Ureter (tissue), 1 donor: Measurements from ENCODE around the gene ANKMY1. TPM values are rescaled to one million over a fixed set of nuclear protein-coding genes. Genes with fewer than 3 reads are reported as not detected.

ENCODE experiments used
- DNase-seq: peaks from one replicate; pipeline ENCODE4 v3.0.0-alpha.2; 2020; ENCODE audit warnings: low spot score
- total RNA-seq: library from RNA; stranded (reverse); gene quantifications from one replicate; pipeline ENCODE4 v1.2.4, GENCODE V29; 2023
- donor health status: DM: yes; HTN: yes; CAD: no.

Gene ANKMY1
- total RNA-seq, 1 donor from 2014 or later = 52.8 TPM

GRCh38 chr2:240461471-240462072 is 96.2 kb downstream of the ANKMY1 start:
- peak; percentile 37 for DNase-seq

DNA sequence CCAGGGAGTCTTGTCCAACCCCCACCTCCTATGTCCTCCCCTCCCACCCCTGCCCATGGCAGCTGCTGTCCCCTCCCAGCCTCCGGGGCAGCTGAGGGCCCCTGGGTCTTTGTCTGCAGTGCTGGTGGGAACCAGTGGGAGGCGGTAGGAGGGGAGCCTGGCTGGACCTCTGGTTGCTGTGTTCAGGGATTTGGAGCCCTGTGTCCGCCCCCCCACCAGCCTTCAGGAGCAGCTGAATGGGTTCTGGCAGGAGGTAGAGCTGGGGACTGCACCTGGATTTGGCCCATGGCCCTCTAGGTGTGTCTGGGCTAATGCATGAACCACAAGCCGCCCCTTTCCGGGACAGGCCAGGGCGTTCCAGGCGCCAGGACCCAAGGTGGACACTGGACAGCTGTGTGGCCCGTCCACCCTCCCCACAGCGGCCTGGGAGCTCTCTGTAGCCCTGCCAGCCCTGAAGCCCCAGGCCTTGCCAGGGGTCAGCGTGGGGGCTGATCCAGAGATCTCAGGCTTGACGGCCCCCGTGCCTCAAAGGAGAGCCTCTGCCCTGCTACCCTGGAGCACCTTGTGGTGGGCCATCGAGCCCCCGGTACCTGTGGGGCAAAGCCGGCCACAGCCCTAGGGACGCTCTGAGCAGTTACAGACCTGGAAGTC is 96.9 kb downstream of the ANKMY1 start:
- DNase-seq = peak; percentile 42

DNA sequence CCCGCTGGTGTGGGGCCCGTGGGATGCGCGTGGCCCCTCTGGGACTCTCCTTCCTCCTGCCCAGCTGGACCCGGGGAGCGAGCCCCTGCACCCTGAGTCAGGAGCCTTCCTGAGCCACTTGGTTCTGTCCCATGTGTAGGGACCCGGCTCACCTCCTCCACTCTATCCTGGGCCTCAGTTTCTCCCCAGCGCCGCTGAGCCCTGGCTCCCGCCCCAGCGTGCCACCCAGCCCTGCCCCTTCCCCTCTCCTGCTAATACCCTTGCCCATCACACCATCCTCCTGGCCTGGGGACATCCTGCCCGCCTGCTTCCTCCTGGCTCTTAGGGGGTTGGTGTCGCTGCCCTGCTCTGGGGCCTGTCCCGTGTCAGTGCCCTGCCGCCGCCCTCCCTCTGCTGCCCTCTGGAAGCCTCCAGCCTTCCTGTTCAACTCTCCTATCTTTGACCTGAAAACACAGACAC is 97.5 kb downstream of the ANKMY1 start:
- DNase-seq = peak; percentile 38

DNA sequence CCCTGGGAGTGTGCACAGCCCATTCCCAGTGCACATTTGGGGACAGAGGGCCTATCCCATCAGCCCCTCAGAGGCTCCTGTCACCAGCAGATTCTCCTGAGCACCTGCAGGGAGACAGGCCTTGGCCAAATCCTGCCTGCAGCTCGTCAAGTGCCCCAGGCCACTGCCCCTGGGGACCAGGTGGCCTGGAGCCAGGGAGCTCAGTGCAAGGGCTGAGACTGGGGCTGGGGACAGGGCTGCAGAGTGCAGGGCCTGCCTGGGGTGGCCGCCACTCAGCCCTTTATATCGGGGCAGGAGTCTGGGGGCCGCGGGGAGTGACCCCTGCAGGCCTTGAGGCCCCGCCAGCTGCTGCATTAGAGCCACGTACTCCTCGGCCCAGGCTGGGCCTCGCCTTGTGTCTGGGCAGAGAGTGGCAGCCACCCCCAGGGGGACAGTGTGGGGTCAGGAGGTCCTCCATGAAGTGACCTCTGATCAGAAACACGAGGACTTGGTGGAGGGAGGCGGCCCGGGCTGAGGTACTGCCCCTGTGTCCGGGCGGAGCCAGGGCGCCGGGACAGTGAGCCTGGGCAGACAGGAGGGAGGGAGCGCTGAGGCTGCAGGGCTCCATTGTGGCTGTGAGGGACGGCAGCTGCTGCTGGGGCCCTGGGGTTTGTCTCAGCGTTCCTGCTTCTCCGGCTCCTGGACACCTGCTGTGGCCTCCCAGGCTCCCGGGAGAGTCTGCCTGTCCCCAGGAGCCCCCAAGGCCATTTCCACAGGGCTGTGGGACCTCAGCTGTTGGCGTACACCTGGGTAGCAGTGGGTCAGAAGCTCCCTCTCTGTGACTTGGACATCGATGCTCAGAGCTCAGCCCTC is 98.2 kb downstream of the ANKMY1 start:
- no peak for DNase-seq

GRCh38 chr2:240458900-240459391 is 98.8 kb downstream of the ANKMY1 start:
- no peak for DNase-seq

- no peak for DNase-seq
Observed at GRCh38 chr2:240458044-240458899, 99.5 kb downstream of the ANKMY1 start.

DNA sequence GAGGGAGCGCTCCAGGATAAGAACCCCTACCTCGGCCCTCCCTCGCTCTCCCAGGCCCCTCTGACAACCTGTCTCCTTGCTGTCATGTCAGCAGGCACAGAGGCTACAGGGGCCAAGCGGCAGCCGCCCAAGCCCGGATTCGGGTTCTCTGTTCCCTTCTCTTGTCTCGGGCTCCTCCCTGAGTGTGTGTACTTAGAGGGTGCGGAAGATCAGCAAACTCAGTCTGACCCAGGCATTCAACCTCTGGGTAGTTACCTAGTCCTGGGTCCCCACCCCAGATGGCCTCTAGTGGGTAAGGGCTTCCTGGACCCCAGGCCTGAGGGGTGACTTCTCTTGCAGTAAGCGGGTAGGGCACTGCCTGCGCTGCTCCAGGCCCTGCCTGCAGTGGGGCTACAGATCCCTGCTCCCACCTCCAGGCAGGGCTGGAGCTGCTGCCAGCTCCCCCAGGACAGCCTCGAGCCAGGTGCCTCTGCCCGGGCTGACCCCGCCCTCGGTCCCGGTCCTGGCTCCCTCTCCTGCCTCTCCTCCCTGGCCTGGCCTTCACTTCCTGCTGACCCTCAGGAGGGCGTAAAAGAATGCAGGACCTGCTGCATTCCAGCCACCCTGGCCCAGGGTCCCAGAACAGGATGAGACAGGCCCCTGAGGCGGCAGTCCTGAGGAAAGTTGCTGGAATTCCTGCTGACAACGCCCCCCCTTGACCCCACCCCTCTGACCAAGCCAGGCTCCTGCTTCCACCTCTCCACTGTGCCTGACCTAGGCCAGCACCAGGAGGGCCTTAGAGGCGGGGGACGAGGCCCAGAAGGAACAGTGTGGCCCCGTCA is 100.4 kb downstream of the ANKMY1 start:
- no peak for DNase-seq

- no peak for DNase-seq
Observed at GRCh38 chr2:240456447-240457222, 101.2 kb downstream of the ANKMY1 start.

- DNase-seq = no peak
Observed at GRCh38 chr2:240455647-240456446, 101.9 kb downstream of the ANKMY1 start.

GRCh38 chr2:240455272-240455646 is 102.5 kb downstream of the ANKMY1 start:
- DNase-seq = no peak

DNA sequence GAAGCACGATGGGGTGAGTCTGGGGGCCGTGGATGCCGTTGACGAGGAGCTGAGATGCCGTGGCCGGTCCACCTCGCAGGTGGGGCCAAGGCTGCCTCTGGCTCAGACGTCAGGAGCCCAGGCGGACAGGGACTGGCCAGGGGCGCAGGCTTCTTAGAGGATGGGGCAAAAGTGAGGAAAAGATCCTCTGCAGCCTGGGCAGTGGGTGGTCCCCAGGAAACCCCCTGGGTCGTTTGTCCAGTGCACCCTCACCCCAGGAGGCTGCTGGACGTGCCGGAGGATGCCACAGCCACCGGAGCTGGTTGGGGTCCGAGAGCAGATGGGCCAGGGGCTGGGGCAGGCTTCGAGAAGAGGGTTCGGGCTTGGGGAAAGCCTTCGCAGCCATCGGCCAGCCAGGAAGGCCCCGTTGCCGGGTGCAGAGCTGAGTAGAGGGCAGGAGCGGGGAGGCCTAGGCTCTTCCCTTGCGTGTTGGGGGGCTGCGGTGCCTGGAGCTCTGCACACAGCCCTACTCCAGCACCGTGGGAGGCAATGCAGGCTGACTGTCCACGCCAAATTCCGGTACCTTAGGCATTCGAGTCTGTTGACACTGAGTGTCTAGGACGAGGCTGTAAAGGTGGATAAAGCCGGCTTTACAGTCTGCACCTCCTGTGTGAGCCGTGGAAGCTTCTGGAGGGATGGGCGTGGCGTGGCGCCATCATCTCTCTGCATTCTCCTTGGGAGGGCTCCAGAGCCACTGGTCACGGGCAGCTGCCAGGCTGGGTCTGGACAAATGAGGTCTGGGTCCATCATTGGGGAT is 103.5 kb downstream of the ANKMY1 start:
- DNase-seq = no peak

DNA sequence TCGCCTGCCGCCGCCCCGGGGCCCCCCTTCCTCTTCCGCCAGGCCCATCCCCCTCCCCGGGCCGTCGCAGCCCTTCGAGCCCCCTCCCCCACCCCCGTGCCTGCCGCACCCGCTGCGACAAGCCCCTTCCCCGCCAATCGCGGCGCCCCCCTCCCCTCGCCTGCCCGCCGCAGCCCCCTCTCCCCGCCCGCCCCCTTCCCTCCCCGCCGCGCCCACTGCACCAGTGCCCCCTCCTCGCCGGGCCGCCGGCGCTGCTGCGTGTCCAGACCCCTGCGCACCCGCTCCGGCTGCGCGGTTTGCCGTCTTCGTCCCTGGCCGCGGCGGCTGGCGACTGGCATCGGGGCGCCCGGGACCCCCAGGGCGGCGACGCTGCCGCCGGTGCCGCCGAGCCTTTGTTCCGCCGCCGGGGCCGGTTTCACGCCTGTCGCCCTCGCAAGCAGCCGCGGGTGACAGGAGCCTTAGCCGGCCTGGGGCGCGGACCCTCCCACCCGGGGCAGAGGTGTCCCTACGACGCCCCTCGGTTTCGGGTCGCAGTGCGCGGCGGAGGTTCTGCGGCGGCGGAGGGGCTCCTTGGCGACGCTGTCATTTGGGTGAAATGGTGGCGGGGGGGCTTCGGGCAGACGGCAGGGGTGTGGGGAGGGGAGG is 104.2 kb downstream of the ANKMY1 start:
- no peak for DNase-seq

DNA sequence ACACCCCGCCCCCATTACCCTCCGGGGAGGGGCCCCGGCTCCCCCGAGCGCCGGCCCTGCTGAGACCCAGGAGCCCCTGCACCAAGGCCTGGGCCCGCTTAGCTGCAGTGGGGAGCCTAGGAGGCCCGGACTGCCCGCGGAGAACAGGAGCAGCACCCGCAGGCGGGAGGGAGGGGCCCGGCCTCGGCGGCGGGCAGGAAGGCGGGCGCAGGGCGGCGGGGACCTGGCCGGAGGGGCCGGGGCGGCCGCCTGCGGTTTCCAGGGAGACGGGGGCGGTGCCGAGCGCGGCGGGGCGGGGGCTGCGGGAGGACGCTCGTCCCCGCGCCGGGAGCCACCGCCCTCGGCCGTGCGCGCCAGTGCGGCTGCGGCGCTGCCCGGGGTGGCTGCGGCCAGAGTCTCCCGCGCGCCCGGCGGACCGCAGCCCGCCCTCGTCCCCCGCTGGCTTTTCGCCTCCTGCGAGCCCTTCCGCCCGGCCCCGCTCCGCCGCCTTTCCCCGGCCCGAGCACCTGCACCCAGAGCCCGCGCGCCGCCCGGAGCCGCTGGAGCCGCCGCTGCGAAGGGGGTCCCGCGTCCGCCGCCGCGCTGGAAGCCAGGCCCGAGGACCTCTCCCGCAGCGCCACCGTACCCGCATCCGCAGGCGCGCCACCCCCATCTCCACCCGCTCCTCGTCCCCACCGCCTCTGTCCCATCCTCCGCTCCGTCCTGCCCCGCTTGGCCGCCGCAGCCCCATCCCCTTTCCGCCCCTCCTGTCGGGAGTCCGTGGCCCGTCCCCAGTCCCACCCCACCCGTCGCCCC is 105.1 kb downstream of the ANKMY1 start:
- DNase-seq = no peak

DNA sequence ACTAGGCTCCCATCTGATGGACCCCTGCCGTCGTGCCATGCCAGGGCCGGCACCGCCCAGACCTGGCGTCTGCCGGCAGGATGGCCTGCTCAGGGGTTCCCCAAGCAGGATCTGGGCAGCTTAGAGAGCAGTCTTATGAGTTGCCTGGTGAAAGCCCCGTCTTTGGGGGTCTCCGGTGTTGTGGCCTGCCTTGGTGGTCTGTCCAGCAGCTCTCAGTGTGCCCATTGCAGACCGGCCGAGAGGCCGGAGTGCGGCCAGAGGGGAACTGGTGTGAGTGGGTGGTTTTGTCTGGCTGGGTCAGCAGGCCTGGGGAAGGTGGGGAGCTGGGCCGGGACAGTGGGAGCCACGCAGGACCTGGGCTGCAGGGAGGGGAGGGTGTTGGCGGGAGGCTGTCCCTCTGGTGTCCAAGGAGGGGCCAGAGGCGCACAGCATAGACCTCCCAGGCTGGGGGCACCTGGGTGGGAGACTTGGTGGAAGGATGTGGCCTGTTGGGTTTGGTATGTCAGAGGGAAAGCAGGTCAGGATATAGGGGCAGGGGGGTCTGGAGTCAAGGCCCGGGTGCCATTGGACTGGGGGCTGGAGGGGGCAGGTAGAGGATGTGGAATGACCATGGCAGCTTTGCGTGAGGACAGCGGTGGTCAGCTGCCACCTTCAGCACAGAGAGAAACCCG is 105.9 kb downstream of the ANKMY1 start:
- no peak for DNase-seq

DNA sequence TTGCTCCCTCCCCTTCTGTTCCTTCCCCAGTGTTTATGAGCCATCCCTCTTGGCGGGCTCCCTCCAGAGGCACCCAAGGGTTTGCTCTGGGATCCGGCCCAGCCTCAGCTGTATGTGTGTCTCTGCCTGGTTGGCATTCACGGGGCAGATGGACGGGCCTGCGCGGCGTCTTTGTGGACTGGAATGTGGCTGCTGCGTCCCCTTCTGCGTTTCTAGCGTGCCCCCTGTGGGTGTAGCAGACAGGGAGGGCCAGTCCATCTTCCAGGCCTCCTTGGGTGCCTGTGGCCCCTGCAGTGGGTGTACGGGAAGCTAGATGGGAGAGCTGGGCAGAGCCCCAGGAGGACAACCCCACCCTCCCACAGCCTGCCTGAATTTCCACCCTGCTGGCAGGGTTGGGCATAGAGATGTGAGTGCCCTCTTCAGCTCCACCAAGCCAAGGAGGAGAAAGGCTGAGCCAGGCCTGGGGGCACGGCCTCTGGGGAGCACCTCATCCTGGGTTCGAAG is 106.6 kb downstream of the ANKMY1 start:
- no peak for DNase-seq

DNA sequence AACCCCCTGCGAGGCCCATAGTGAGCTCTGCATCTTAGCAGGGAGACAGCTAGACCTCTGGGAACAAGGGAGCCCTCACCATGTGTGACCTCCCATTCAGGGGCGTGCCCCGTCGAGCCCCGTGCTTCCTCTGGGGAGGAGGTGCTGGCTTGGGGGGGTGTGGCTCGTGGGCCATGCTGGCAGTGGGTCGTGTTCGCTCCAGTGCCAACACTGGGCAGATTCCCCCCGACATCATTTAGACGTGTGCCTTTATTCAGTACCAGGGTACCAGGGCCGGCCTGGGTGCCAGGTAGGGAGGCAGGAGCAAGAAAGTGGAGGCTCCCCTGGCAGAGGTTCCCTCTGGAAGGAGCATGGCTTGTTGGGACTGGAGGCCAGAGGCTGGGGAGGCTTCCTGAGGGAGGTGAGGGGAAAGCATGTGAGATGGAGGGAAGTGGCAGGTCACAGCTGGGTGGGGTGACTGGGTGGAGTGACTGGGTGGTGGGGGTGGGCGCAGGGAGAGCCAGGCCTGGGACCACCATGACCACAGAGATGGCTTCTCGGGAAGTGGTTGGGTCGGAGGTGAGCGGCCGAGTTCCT is 107.2 kb downstream of the ANKMY1 start:
- no peak for DNase-seq
